GM12873 (cell line): ENCODE measurements around the gene CHST8.

Source experiments
- TF ChIP-seq, protein P1 (sequence below): IDR thresholded peaks from 2 replicates; pipeline ENCODE4 v1.5.1; 2012; ENCODE audit warnings: low read depth, mild to moderate bottlenecking, moderate library complexity, low read length, control low read depth; ENCODE audit not compliant: insufficient read depth; ENCODE audit errors: missing control alignments

Gene CHST8

DNA sequence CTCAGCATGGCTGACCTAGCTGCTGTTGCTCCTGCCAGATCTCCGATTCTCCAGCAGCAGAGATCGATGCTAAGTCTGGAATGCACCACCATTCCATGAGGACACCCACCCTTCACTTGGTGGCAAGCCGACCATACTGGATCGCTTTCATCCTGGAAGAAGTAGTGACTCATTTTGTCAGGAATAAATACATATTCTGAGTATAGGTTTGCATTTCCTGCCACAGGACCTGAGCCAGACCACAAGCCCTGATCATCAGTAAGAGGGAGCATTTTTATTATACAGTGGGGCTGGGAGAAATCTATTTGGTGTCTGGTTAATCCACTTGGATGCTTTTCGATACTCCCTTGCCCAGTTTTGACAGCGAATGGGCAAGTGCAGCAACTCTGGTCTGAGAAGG, 164.0 kb downstream of the CHST8 start:
- TF ChIP-seq, protein P1, sequence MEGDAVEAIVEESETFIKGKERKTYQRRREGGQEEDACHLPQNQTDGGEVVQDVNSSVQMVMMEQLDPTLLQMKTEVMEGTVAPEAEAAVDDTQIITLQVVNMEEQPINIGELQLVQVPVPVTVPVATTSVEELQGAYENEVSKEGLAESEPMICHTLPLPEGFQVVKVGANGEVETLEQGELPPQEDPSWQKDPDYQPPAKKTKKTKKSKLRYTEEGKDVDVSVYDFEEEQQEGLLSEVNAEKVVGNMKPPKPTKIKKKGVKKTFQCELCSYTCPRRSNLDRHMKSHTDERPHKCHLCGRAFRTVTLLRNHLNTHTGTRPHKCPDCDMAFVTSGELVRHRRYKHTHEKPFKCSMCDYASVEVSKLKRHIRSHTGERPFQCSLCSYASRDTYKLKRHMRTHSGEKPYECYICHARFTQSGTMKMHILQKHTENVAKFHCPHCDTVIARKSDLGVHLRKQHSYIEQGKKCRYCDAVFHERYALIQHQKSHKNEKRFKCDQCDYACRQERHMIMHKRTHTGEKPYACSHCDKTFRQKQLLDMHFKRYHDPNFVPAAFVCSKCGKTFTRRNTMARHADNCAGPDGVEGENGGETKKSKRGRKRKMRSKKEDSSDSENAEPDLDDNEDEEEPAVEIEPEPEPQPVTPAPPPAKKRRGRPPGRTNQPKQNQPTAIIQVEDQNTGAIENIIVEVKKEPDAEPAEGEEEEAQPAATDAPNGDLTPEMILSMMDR, result no peak

DNA sequence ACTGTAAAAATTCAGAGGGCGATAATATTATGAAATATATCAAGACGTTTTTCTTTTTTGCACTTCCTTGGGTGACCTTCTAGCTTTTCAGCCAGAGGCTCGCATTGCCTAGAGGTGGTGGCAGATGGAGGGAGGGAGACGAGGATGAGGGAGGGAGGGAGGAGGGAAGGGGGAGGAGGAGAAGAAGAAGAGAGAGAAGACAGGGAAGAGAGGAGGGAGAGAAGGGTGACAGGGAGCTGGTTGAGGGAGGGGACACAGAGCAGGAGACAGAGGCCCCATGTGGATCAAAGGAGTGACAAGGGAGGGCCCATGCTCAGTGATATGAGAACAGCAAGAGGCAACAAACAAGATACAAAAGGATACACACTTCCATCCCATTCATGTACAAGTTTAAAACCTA, 166.9 kb downstream of the CHST8 start:
- TF ChIP-seq, protein P1, result no peak

DNA sequence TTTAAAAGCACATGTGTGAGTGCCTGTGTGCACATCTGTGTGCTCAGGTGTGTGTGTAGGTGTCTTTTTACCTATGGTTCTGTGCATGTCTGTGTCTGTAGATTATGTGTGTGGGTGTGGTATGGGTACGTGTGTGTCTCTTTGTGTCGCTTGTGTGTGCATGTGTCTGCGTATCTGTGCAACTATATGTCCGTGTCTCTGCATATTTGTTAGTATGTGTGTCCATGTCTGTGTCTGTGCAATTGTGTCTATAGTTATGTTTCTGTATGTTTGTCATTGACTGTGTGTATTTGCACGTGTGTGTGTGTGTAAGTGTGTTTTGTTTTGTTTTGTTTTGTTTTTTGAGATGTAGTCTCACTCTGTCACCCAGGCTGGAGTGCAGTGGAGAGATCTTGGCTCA, 167.6 kb downstream of the CHST8 start:
- TF ChIP-seq, protein P1, result no peak

DNA sequence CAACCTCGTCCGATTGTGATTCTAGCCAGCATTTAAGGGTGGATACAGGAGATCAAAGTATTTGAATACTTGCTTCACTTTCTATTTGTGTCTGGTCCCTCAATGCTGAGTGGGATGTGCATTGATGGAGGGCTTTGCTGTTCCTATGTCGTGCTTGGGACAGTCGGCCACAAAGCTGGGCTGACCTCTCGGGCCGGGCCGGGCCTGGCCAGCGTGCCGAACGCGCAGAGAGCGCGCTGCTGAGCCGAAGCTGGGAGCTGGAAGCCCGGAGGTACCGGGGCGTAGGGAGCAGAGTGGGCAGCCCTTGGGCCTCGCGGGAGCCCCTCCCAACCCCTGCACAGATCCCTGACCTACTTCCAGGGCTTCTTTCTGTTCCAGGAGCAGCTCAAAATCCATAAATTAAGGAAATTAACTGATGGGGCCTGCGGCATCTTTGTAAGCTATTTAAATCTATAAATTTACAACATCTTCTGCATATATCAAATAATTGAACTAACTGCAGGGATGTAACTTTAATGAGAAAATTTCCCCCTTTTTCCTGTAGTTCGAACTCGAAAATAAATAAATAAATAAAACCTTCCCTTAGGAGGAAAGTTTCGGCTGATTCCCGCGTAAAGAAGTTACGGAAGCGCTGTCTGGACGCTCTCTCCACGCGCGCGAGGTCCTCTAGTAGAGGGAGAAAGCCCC, 173.1 kb downstream of the CHST8 start:
- TF ChIP-seq, protein P1, result no peak

DNA sequence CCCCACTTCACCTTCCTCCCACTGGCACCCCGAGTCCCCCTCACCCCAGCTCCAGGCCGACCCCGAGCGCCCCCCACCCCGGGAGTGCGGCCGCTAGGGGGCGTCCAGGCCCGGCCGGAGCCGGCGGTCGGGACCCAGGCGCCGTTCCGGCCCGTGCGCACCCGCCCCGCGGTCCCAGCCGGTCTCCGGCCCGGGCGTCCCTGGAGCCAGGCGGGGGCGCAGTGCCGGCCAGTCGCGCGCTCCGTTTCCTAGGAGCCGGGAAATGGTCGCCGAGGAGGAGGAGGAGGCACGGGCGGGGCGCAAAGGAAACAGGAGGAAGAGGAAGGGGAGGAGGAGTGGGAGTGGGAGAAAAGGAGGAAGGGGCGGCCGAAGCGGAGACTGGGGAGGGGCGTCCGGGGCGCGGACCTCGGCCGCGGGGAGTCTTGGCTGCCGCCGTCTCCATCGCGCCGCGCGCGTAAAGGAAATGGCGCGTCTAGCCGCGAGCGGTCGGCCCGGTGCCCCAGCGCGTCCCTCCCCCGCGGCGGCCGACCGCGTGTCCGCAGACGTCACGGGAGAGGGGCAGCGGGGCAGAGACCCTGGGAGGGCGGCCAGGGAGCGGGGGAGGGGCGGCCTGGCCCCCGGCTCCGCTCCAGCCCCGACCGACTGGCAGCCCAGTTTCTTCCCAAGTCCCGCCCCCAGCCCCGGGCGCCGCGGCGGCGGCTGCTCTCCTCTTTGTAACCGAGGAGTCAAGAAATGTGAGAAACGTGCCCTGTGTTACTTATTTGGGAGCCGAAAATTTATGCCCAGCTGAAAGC, 173.8 kb downstream of the CHST8 start:
- TF ChIP-seq, protein P1, result peak; percentile 55

DNA sequence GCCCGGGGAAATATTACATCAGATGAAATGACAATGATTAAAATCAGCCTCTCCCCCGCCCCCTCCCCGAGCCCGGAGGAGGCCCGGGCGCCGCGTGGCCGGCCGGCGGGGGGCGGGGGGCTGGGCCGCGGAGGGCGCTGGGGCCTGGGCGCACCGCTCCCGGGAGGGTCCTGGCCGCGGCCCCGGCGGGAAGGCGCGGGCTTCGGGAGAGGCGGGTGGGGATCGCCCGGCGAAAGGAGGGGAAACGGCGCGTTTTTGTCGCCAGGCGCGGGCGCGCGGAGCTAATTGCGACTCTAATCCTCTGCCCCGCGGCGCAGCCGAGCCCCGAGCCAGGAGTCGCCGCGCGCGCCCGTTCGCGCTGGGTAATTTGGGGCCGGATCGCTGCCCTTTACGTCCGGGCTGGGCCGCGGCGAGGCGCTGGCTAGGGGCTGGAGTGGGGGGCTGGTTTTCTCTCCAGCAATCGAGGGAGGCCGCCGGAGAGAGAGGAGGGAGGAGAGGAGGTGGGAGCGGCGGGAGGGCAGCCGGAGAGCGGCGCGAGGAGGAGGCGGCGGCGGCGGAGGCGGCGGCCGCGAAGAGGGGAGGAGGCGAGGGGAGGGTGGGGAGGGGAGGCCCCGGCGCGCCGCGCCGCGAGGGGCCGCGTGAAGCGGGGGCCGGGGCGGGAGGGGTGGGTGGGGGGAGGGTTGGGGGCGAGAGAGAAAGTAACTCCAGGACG, 174.6 kb downstream of the CHST8 start, which contains the start of gene KCTD15:
Gene KCTD15 (plus strand): TSS at position 707 of the 712 bp plus-strand sequence. CDS start 3,585 bp downstream, outside the sequence.
- TF ChIP-seq, protein P1, result no peak

DNA sequence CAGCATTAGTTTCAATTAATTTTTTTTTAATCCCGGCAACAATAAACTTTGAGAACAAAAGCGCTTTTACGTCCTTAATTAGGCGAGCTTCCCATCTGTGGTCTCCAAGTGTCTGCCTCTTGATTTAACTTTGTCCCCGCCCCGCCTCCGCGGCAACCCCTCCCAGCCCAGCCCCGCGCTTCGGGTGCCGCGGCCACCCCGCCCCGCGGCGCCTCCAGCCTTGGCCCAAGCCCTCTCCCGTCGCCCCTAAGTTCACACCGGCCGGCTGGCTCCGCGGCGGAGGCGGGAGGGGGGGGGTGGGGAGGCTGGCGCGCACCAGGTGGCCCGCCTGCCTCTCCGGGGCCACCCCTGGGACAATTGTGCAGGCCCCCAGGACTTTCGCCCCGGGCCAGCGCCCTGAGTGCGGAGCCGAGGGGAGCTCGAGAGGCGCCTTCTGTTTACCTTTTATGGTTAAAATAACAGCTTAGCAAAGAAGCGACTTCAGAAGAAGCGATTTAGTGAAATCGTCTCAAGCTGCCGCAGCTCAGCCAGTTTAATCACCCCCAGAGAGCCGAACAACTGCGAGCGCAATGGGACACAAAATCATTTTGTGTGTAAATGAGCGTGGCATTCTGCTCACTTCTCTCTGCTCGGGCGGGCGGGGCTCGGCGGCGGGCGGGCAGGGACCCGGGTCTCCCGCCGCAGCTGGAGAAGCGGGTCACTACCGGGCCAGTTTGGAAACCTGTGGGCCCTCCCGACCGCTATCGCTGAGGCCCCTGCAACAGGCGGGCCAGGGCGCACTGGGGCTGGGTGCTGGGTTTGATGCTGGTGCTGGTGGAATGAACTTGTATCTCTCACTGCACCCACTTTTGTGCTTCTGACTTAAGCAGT, 176.3 kb downstream of the CHST8 start:
- TF ChIP-seq, protein P1, result no peak
